ENCODE measurements around the gene SLC44A4.
A peak's percentile ranks its signal among the peaks of the same experiment; 100 is the strongest.
"Not testable (repeated sequence)": the region's sequence is repeated elsewhere in the genome, so short reads cannot be mapped to it uniquely, and the experiment has no call there.

SLC44A4 gene

GRCh38 chr6:31825553-31825952 lies 53.2 kb downstream of the SLC44A4 start:
- DNase-seq = no peak

- peak in 1 of 2 donors; percentile 5 for DNase-seq
These were observed 55.1 kb downstream of the SLC44A4 start for GRCh38 chr6:31823592-31824196.

DNA sequence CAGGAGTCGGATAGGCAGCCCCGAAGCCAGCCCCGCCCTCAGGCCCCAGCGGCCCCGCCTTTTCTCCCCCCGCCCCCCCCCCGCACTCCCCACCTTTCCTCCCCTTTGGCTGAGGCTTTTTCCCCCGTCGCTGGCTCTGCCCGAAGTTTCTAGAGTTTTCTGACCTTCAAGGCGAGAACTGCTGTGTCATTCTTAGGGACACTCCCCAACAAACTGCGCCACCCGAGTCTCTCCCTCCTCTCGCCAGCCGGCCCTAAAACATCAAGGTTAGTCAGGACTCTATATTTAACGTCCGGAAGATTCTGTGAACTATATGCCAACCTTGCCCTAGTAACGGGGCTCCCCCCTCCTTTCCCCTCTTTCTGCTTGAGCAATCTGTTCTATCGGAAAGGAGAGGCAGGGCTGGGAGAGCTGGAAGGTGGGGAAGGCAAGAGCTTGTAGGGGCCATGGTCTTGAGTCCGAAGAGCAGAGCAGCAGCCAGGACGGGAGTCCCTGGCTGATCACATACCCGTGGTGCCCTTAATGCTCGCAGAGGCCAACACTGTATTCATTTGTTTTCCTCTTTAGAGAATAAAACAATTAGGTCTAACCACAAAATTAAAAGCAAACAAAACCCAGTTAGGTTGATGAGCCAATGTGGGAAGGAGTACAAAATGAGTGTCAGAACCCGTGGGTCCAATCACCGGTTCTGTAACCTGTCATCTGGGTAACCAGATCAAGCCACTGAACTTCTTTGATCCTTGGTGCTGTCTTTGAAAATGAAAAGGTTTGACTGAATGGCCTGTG lies 56.6 kb downstream of the SLC44A4 start:
- peak; percentile 63 to 92 for DNase-seq

- peak in 1 of 2 donors; percentile 57 for DNase-seq
These were observed 57.3 kb downstream of the SLC44A4 start for GRCh38 chr6:31821301-31822035.

DNA sequence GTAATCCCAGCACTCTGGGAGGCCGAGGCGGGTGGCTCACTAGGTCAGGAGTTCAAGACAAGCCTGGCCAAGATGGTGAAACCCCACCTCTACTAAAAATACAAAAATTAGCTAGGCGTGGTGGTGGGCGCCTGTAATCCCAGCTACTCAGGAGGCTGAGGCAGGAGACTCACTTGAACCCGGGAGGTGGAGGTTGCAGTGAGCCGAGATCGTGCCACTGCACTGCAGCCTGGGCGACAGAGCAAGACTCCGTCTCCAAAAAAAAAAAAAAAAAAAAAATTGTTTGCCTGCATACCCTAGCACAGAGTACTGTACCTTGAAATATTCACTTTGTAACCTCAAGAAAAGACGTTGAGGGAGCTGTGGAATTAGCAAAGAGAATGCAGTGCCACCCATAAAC lies 58.4 kb downstream of the SLC44A4 start:
- not testable (repeated sequence) for DNase-seq

DNA sequence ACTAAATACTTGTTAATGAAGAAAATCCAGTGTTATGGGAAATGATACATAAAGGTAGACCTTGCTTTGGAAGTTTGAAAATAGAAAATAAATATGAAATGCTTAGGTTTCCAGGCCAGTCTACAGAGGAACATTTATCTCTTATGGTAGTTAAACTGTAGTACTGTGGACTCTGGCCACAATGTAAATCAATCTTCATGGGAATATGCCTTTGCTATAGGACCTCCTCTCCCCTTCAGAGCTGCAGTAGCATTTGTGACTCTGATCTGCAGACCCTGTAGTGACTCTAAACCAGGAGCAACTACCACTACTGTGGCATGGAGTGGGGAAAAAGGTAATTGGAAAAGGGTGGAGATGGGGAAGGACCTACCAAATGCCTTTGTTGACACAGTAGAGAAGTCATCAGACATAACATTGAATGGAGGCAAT lies 58.9 kb downstream of the SLC44A4 start:
- DNase-seq = no peak

GRCh38 chr6:31817929-31818511 lies 60.8 kb downstream of the SLC44A4 start:
- DNase-seq = not testable (repeated sequence)

DNA sequence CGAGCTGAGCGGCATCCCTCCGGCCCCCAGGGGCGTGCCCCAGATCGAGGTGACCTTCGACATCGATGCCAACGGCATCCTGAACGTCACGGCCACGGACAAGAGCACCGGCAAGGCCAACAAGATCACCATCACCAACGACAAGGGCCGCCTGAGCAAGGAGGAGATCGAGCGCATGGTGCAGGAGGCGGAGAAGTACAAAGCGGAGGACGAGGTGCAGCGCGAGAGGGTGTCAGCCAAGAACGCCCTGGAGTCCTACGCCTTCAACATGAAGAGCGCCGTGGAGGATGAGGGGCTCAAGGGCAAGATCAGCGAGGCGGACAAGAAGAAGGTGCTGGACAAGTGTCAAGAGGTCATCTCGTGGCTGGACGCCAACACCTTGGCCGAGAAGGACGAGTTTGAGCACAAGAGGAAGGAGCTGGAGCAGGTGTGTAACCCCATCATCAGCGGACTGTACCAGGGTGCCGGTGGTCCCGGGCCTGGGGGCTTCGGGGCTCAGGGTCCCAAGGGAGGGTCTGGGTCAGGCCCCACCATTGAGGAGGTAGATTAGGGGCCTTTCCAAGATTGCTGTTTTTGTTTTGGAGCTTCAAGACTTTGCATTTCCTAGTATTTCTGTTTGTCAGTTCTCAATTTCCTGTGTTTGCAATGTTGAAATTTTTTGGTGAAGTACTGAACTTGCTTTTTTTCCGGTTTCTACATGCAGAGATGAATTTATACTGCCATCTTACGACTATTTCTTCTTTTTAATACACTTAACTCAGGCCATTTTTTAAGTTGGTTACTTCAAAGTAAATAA lies 61.5 kb downstream of the SLC44A4 start:
- DNase-seq = peak in 1 of 2 donors; percentile 7

- DNase-seq = peak; percentile 77 to 83
These were observed 63.6 kb downstream of the SLC44A4 start, which contains the start of the genes HSPA1A and HSPA1L for GRCh38 chr6:31815025-31815838. Gene HSPA1A, plus strand, starts transcription at chr6:31815543. Its CDS starts 214 bp downstream, at chr6:31815757. Gene HSPA1L, minus strand, starts transcription at chr6:31815283. Its CDS starts 3,311 bp downstream, at chr6:31811972.

DNA sequence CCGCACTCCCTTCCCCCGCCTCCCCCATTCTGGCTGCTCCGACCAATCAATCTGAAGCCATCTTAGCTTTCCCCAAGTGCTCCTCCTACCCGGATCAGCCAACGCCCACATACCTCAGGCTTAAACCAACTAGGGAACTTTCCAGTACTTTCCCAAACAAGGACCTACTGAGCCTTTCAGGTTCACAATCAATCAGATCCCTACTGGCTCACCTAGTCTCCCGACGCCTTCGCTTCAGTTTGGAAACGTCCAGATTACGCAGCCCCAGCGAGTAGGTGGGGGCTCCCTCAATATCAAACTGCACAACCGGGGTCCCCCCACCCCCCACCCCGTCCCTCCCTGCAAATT lies 64.1 kb downstream of the SLC44A4 start:
- DNase-seq = peak; percentile 74 to 80

- DNase-seq = no peak
These were observed 65.3 kb downstream of the SLC44A4 start for GRCh38 chr6:31813465-31813849.

All from bone marrow (tissue), 2 donors.